Measurements from ENCODE around the gene ASCC2. TPM values are rescaled to one million over a fixed set of nuclear protein-coding genes. Genes with fewer than 3 reads are reported as not detected.
"Not testable (repeated sequence)": the region's sequence is repeated elsewhere in the genome, so short reads cannot be mapped to it uniquely, and the experiment has no call there.

The ASCC2 gene
- total RNA-seq, 1 experiment from 2014 or later: 26.2 TPM

- DNase-seq (ENCODE audit: low read depth): no peak
Measured at GRCh38 chr22:29756341-29756740, 81.7 kb downstream of the ASCC2 start.

GRCh38 chr22:29755889-29756288 is 82.2 kb downstream of the ASCC2 start:
- no peak for DNase-seq (ENCODE audit: low read depth)

GRCh38 chr22:29754658-29755395 is 83.2 kb downstream of the ASCC2 start:
- not testable (repeated sequence) for DNase-seq (ENCODE audit: low read depth)

GRCh38 chr22:29753808-29754657 is 84.0 kb downstream of the ASCC2 start:
- DNase-seq (ENCODE audit: low read depth): no peak

- DNase-seq (ENCODE audit: low read depth): no peak
Measured at GRCh38 chr22:29751669-29752068, 86.4 kb downstream of the ASCC2 start.

- no peak for DNase-seq (ENCODE audit: low read depth)
Measured at GRCh38 chr22:29750559-29751538, 87.2 kb downstream of the ASCC2 start.

GRCh38 chr22:29750029-29750428 is 88.0 kb downstream of the ASCC2 start:
- no peak for DNase-seq (ENCODE audit: low read depth)

GRCh38 chr22:29748248-29748893 is 89.7 kb downstream of the ASCC2 start:
- DNase-seq (ENCODE audit: low read depth): no peak

GRCh38 chr22:29747832-29748231 is 90.2 kb downstream of the ASCC2 start:
- no peak for DNase-seq (ENCODE audit: low read depth)

- no peak for DNase-seq (ENCODE audit: low read depth)
Measured at GRCh38 chr22:29744902-29745301, 93.2 kb downstream of the ASCC2 start.

- DNase-seq (ENCODE audit: low read depth): no peak
Measured at GRCh38 chr22:29742326-29742725, 95.7 kb downstream of the ASCC2 start.

- no peak for DNase-seq (ENCODE audit: low read depth)
Measured at GRCh38 chr22:29741926-29742325, 96.1 kb downstream of the ASCC2 start.

GRCh38 chr22:29740216-29740615 is 97.9 kb downstream of the ASCC2 start:
- DNase-seq (ENCODE audit: low read depth): no peak

GRCh38 chr22:29739346-29739875 is 98.7 kb downstream of the ASCC2 start:
- DNase-seq (ENCODE audit: low read depth): no peak

Other genes with a start within 250 kb of the ASCC2 start
- 35.9 TPM in 2 replicates for gene NF2, start 234.6 kb downstream of the ASCC2 start, total RNA-seq (2014; rRNA removed; shearing (Covaris generic))
- not detected in 2 replicates for gene CABP7, start 118.3 kb downstream of the ASCC2 start, total RNA-seq (2014; rRNA removed; shearing (Covaris generic))
- gene ZMAT5, start 71.3 kb downstream of the ASCC2 start, total RNA-seq (2014; rRNA removed; shearing (Covaris generic)): 34.1 and 41.4 TPM in 2 replicates
- 120 and 150 TPM in 2 replicates for gene UQCR10, start 70.9 kb downstream of the ASCC2 start, total RNA-seq (2014; rRNA removed; shearing (Covaris generic))
- 13.0 and 18.2 TPM in 2 replicates for gene MTMR3, start 44.9 kb upstream of the ASCC2 start, total RNA-seq (2014; rRNA removed; shearing (Covaris generic))
- not detected in 2 replicates for gene HORMAD2, start 242.2 kb upstream of the ASCC2 start, total RNA-seq (2014; rRNA removed; shearing (Covaris generic))

All from RPMI7951 (cell line).